ENCODE measurements around the gene SEZ6L.

Gene SEZ6L

GRCh38 chr22:26169315-26170111 lies at the start of gene SEZ6L:
Gene SEZ6L (plus strand): TSS chr22:26169462. CDS start chr22:26169670, 208 bp downstream.
- peak; percentile 79 for DNase-seq (ENCODE audit: low spot score)

- no peak for DNase-seq (ENCODE audit: low spot score)
Observed at GRCh38 chr22:26122920-26123468, 46.3 kb upstream of the SEZ6L start.

- peak; percentile 61 for DNase-seq (ENCODE audit: low spot score)
Observed at GRCh38 chr22:26124991-26125725, 44.1 kb upstream of the SEZ6L start.

GRCh38 chr22:26127126-26127525 lies 42.1 kb upstream of the SEZ6L start:
- DNase-seq (ENCODE audit: low spot score) = no peak

- DNase-seq (ENCODE audit: low spot score) = no peak
Observed at GRCh38 chr22:26127556-26127955, 41.7 kb upstream of the SEZ6L start.

GRCh38 chr22:26131589-26132154 lies 37.6 kb upstream of the SEZ6L start:
- no peak for DNase-seq (ENCODE audit: low spot score)

GRCh38 chr22:26134654-26135330 lies 34.5 kb upstream of the SEZ6L start:
- no peak for DNase-seq (ENCODE audit: low spot score)

- DNase-seq (ENCODE audit: low spot score) = no peak
Observed at GRCh38 chr22:26135806-26136205, 33.5 kb upstream of the SEZ6L start.

- DNase-seq (ENCODE audit: low spot score) = no peak
Observed at GRCh38 chr22:26139310-26139709, 30.0 kb upstream of the SEZ6L start.

- no peak for DNase-seq (ENCODE audit: low spot score)
Observed at GRCh38 chr22:26141831-26142230, 27.4 kb upstream of the SEZ6L start.

- no peak for DNase-seq (ENCODE audit: low spot score)
Observed at GRCh38 chr22:26143806-26144325, 25.4 kb upstream of the SEZ6L start.

GRCh38 chr22:26159886-26160285 lies 9.4 kb upstream of the SEZ6L start:
- DNase-seq (ENCODE audit: low spot score) = no peak

GRCh38 chr22:26161746-26162145 lies 7.5 kb upstream of the SEZ6L start:
- no peak for DNase-seq (ENCODE audit: low spot score)

GRCh38 chr22:26162926-26163325 lies 6.3 kb upstream of the SEZ6L start:
- no peak for DNase-seq (ENCODE audit: low spot score)

- no peak for DNase-seq (ENCODE audit: low spot score)
Observed at GRCh38 chr22:26164174-26164573, 5.1 kb upstream of the SEZ6L start.

- DNase-seq (ENCODE audit: low spot score) = no peak
Observed at GRCh38 chr22:26168330-26168851, 871 bp upstream of the SEZ6L start.

GRCh38 chr22:26168939-26169314 lies 335 bp upstream of the SEZ6L start:
- no peak for DNase-seq (ENCODE audit: low spot score)

GRCh38 chr22:26170112-26170492 lies 840 bp downstream of the SEZ6L start:
- peak; percentile 38 for DNase-seq (ENCODE audit: low spot score)

GRCh38 chr22:26170795-26171580 lies 1.7 kb downstream of the SEZ6L start:
- DNase-seq (ENCODE audit: low spot score) = peak; percentile 55

- peak; percentile 70 for DNase-seq (ENCODE audit: low spot score)
Observed at GRCh38 chr22:26172389-26172990, 3.2 kb downstream of the SEZ6L start.

Measured in D341Med (cell line).